Measurements from ENCODE around the gene MSL3B.

Gene MSL3B

DNA sequence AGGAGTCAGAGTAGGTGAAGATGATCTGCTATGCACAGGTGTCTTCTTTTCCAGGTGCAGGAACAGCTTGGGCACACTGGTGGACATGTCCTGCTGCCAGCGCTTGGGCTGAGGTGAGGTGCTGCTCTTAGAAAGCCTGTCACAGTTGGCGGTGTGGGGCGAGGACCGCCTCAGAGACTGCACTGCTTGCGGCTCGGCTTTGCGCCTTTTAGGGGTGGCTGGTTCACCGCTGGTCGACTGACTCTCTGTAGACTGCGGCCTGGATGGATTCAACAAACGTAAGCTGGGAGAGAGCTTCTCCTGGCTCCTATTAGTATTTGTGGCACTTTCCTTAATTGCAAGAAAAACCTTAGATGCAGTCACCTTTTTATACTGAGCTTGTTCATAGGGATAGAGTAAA is 1.7 kb downstream of the MSL3B start:
- TF ChIP-seq POLR2G (IDR thresholded peaks at IDR 0.05; ENCODE audit: low read depth, low read length) (0 out of 2 replicates have a peak, but pooled peaks have one; percentile 24), HDAC8 (tag; IDR thresholded peaks at IDR 0.05) (no peak)
- ChIA-PET POLR2A (interaction anchor here (2.0 kb wide), 1 partner anchor 9 kb away, joined by 7 read pairs; no protein-coding TSS in a partner anchor), CTCF (ENCODE audit: low intra/inter-chr PET ratio) (no interaction called here)
- Histone ChIP-seq H3K79me2 (ENCODE audit: control insufficient read depth, insufficient read depth, low read length) (peaks cover 19% of the 10 kb centered on the region), H3K9me3 (replicated peaks; ENCODE audit: control insufficient read depth, insufficient read depth, low read depth, low read length) (peaks cover 3% of the 10 kb centered on the region; the same call in 1 of the 2 replicates), H4K20me1 (replicated peaks; ENCODE audit: control insufficient read depth, insufficient read depth, low read length) (no peaks in the 10 kb centered on the region), H3K4me3 (no peak overlapping the region), H3K9ac (ENCODE audit: insufficient read depth in 1 of 2, low read depth in 2 of 2, low read length in 2 of 2) (no peak overlapping the region), H3K4me2 (ENCODE audit: insufficient read depth, low read length) (no peak overlapping the region), H3K4me1 (replicated peaks in 1 of 2; ENCODE audit: control insufficient read depth in 2 of 2, insufficient read depth in 2 of 2, low read length in 2 of 2) (peaks cover 0 to 6% of the 10 kb centered on the region in 2 experiments; a peak in 3 of 5 replicates), H3K27me3 (ENCODE audit: control insufficient read depth in 2 of 2, insufficient read depth in 2 of 2, low read length in 2 of 2) (no peaks in the 10 kb centered on the region), H2AFZ (ENCODE audit: low read depth, low read length) (no peak overlapping the region), H3K36me3 (ENCODE audit: control insufficient read depth, insufficient read depth, low read length) (peaks cover 18% of the 10 kb centered on the region), H3K27ac (ENCODE audit: extremely low read depth, low read depth, low read length) (no peak overlapping the region), H3K9me1 (ENCODE audit: control insufficient read depth, insufficient read depth, low read length) (no peaks in the 10 kb centered on the region)
- ATAC-seq = no peak
- intact Hi-C loops (cut with micrococcal nuclease) (no loop called here), in situ Hi-C loops (cut with MboI) (loop anchor here (25.0 kb wide), 1 partner anchor 671 kb away; no protein-coding TSS in a partner anchor)
- 98% methylated on average over 7 of the region's 11 CpGs for WGBS (ENCODE audit: insufficient coverage, low coverage, missing lambda C conversion rate)
- no peak for FAIRE-seq
- no TSS peak for BruUV-seq (replicated peaks)
- DNase-seq (ENCODE audit: extremely low read depth in 1 of 4, low spot score in 3 of 4) = no peak

GRCh38 chr2:233865838-233866237 is 2.3 kb downstream of the MSL3B start:
- intact Hi-C loops (cut with micrococcal nuclease) = no loop called here
- Histone ChIP-seq H3K27me3 (ENCODE audit: control insufficient read depth in 2 of 2, insufficient read depth in 2 of 2, low read length in 2 of 2) (no peaks in the 10 kb centered on the region), H3K4me2 (ENCODE audit: insufficient read depth, low read length) (no peak overlapping the region), H3K27ac (ENCODE audit: extremely low read depth, low read depth, low read length) (no peak overlapping the region), H4K20me1 (replicated peaks; ENCODE audit: control insufficient read depth, insufficient read depth, low read length) (no peaks in the 10 kb centered on the region), H2AFZ (ENCODE audit: low read depth, low read length) (no peak overlapping the region), H3K4me1 (replicated peaks in 1 of 2; ENCODE audit: control insufficient read depth in 2 of 2, insufficient read depth in 2 of 2, low read length in 2 of 2) (peaks cover 0 to 6% of the 10 kb centered on the region in 2 experiments; a peak in 3 of 5 replicates), H3K36me3 (ENCODE audit: control insufficient read depth, insufficient read depth, low read length) (peaks cover 18% of the 10 kb centered on the region), H3K4me3 (no peak overlapping the region), H3K79me2 (ENCODE audit: control insufficient read depth, insufficient read depth, low read length) (peaks cover 19% of the 10 kb centered on the region), H3K9ac (ENCODE audit: insufficient read depth in 1 of 2, low read depth in 2 of 2, low read length in 2 of 2) (no peak overlapping the region), H3K9me1 (ENCODE audit: control insufficient read depth, insufficient read depth, low read length) (no peaks in the 10 kb centered on the region), H3K9me3 (replicated peaks; ENCODE audit: control insufficient read depth, insufficient read depth, low read depth, low read length) (peaks cover 3% of the 10 kb centered on the region; the same call in 1 of the 2 replicates)
- CTCF ChIA-PET (ENCODE audit: low intra/inter-chr PET ratio) = no interaction called here
- in situ Hi-C loops (cut with MboI) = loop anchor here (25.0 kb wide), 1 partner anchor 671 kb away; no protein-coding TSS in a partner anchor
- POLR2A ChIA-PET = no interaction called here
- ATAC-seq (peak; percentile 46; the same call in 2 of the 3 replicates), FAIRE-seq (no peak), DNase-seq (ENCODE audit: extremely low read depth in 1 of 4, low spot score in 3 of 4) (peak in 2 of 4 experiments; percentile 15 to 23)
- peak in 1 of 3 experiments; percentile 39; a peak in 1 of 6 replicates for TF ChIP-seq CTCF (IDR thresholded peaks at IDR 0.05 in 2 of 3, conservative IDR thresholded peaks at IDR 0.05 in 1 of 3; ENCODE audit: insufficient read depth in 2 of 3, low read depth in 1 of 3, low read length in 3 of 3)
- TF ChIP-seq ASH1L (IDR thresholded peaks at IDR 0.05; ENCODE audit: borderline replicate concordance, low read depth, partially characterized antibody) = no peak
- no CpG with 5 or more reads among the region's 3 CpGs for WGBS (ENCODE audit: insufficient coverage, low coverage, missing lambda C conversion rate)
- no TSS peak for BruUV-seq (replicated peaks)

Data from K562 (cell line).